ENCODE data around the gene IGF1R.

Gene IGF1R

DNA sequence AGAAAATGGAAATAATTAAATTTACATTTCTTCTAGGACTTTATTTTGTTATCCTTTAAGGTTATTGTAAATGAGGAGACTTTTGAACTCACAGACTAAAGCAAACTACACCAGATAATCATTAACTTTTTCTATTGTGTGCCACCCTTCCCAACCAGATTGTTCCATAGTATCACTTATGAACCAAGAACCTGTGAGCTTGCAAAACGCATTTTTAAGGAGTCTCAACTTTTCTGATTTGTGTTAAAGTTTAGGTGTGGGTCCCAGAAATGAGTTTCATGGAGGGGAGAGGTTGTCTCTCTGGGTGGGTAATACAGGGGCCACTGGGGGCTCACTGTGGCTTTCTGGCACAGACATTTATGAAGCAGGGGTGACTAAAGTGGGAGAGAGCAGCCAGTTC, 75.7 kb downstream of the IGF1R start:
- no peaks in the 10 kb centered on the region for H3K36me3 ChIP-seq
- H3K27me3 ChIP-seq: no peaks in the 10 kb centered on the region
- H3K4me1 ChIP-seq (ENCODE audit: control insufficient read depth in 1 of 2, insufficient read depth in 1 of 2, low read depth in 1 of 2, low read length in 1 of 2): peaks cover 0 to 1% of the 10 kb centered on the region in 2 experiments
- TF ChIP-seq, protein P1, sequence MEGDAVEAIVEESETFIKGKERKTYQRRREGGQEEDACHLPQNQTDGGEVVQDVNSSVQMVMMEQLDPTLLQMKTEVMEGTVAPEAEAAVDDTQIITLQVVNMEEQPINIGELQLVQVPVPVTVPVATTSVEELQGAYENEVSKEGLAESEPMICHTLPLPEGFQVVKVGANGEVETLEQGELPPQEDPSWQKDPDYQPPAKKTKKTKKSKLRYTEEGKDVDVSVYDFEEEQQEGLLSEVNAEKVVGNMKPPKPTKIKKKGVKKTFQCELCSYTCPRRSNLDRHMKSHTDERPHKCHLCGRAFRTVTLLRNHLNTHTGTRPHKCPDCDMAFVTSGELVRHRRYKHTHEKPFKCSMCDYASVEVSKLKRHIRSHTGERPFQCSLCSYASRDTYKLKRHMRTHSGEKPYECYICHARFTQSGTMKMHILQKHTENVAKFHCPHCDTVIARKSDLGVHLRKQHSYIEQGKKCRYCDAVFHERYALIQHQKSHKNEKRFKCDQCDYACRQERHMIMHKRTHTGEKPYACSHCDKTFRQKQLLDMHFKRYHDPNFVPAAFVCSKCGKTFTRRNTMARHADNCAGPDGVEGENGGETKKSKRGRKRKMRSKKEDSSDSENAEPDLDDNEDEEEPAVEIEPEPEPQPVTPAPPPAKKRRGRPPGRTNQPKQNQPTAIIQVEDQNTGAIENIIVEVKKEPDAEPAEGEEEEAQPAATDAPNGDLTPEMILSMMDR (IDR thresholded peaks at IDR 0.05): no peak
- H3K4me3 ChIP-seq (ENCODE audit: low read depth in 1 of 2, low read length in 1 of 2): no peak overlapping the region
- no peak overlapping the region for H3K27ac ChIP-seq
- H3K9me3 ChIP-seq: no peaks in the 10 kb centered on the region

DNA sequence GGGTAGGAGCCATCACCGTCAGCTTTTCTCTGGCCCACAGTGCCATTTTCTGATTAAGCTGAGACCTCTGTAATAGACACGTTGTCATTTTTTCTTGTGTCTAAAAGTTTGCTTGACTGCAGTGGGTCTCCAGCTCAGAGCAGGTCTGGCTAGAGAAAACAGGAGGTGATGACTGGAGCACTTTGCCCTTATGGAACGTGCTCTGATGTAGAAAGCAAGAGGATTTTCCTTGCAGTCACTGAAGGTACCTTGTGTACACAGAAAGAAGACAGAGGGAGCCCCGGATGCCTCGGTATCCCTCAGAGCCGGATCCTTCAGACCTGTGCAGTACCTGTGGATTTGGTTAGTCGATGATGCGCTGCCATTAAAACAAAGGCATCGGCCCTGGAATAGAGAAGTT, 76.2 kb downstream of the IGF1R start:
- no peak overlapping the region for H3K4me3 ChIP-seq (ENCODE audit: low read depth in 1 of 2, low read length in 1 of 2)
- TF ChIP-seq, protein P1 (IDR thresholded peaks at IDR 0.05): no peak

DNA sequence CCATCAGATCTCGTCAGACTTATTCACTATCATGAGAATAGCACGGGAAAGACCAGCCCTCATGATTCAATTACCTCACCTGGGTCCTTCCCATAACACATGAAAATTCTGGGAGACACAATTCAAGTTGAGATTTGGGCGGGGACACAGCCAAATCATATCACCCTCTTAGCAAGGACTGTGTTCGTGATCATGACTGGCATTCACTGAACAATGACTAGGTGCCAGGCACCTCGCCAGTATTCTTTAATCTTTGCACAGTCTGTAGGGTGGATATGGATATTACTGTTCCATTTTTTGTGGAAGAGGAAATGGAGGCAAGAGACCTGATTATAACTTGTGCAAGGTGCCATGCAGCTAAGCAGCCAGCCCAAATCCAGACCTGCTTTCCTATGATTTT, 77.5 kb downstream of the IGF1R start:
- Histone ChIP-seq H3K9me3 (no peaks in the 10 kb centered on the region), H3K4me1 (ENCODE audit: control insufficient read depth in 1 of 2, insufficient read depth in 1 of 2, low read depth in 1 of 2, low read length in 1 of 2) (no peaks in the 10 kb centered on the region), H3K27me3 (no peaks in the 10 kb centered on the region), H3K4me3 (ENCODE audit: low read depth in 1 of 2, low read length in 1 of 2) (no peak overlapping the region), H3K36me3 (no peaks in the 10 kb centered on the region), H3K27ac (no peak overlapping the region)
- TF ChIP-seq, protein P1 (IDR thresholded peaks at IDR 0.05): no peak

More for the DNA sequence above, 76.2 kb downstream of the IGF1R start:
- Histone ChIP-seq H3K9me3 (no peaks in the 10 kb centered on the region), H3K36me3 (no peaks in the 10 kb centered on the region), H3K4me1 (ENCODE audit: control insufficient read depth in 1 of 2, insufficient read depth in 1 of 2, low read depth in 1 of 2, low read length in 1 of 2) (no peaks in the 10 kb centered on the region), H3K27ac (no peak overlapping the region), H3K27me3 (no peaks in the 10 kb centered on the region)

DNA sequence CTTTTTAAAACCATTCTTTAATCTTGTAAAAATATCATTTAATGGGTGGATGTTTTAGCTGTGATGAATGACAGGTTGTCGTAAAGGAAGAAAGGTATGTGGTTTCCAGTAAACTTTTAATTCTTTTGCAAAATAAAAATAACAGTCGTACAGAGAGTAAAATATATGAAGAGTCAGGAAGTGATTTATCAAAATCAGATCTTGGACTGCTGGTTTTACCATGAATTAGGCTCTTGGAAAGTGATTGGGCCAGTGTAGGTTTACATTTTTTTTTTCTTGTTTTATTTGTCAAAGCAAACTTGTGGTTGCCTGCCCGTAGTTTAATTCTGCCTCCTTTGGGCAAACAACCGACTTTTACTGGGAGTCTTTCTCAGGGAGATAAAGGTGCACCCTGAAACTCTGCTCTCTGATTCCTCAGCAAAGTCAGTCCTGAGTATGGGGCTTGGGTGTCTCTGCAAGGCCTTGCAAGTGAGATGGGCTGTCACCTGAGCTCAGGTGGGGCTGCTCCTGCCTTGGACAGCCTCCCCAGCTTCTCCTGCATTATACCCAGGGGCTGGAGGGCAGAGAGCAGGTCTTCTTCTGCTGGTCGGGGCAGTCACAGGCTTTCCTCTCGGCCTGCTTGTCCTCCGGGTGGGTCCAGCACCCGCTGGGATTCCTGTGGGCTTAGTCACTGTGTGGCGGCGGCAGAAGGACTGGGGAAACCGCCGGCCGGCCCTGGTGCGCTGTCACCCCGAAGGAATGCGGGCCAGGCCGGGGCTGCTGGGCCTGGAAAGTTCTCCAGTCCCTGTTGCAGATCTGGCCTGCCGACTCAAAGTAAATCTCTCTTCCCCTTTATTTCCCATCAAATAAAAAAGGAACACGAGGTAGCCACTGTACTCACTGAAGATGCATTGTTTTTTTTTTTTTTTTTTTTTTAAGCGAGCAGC, 79.0 kb downstream of the IGF1R start:
- TF ChIP-seq, protein P1 (IDR thresholded peaks at IDR 0.05): no peak
- H3K27me3 ChIP-seq: no peaks in the 10 kb centered on the region
- H3K9me3 ChIP-seq: no peaks in the 10 kb centered on the region
- no peaks in the 10 kb centered on the region for H3K36me3 ChIP-seq
- H3K4me3 ChIP-seq (ENCODE audit: low read depth in 1 of 2, low read length in 1 of 2): no peak overlapping the region
- no peak overlapping the region for H3K27ac ChIP-seq
- peaks cover 0 to 4% of the 10 kb centered on the region in 2 experiments for H3K4me1 ChIP-seq (ENCODE audit: control insufficient read depth in 1 of 2, insufficient read depth in 1 of 2, low read depth in 1 of 2, low read length in 1 of 2)

DNA sequence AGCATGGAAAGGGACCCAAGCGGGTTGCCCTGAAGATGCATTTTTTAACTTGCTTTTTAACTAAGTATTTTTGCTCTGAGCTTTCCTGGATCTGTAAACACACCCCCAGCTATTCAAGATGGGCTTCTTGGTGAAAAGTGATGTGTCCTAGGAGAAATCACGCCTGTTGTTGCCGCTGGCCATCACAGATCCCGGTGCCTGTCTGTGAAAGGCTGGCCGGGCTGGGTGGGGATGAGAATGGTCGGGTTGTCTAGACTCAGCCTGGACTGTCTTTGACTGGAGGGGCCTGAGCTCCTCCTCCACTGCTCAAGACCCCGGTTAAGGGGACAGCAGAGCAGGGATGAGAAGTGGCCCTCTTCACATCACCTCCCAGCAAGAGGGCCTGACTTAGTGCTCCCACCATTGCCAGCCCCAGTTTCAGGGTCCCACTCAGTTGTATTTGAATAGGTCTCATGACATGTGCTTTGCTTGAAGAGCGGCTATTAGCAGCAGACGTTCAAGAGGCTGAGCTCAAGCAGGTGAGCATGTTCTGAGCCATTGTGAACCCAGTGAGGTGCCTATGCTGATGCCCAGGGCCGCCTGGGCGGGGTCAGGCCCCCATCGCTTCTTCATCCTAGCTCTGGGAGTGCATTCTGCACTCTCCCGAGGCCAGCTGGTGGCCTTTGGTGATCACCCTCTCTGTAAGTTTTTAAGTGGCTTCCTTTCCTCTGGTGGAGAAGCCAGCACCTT, 79.9 kb downstream of the IGF1R start:
- no peak overlapping the region for H3K27ac ChIP-seq
- H3K9me3 ChIP-seq: no peaks in the 10 kb centered on the region
- H3K4me3 ChIP-seq (ENCODE audit: low read depth in 1 of 2, low read length in 1 of 2): no peak overlapping the region
- TF ChIP-seq, protein P1 (IDR thresholded peaks at IDR 0.05): no peak
- H3K27me3 ChIP-seq: no peaks in the 10 kb centered on the region
- H3K36me3 ChIP-seq: no peaks in the 10 kb centered on the region
- H3K4me1 ChIP-seq (ENCODE audit: control insufficient read depth in 1 of 2, insufficient read depth in 1 of 2, low read depth in 1 of 2, low read length in 1 of 2): peaks cover 0 to 4% of the 10 kb centered on the region in 2 experiments

Measured in neutrophil (primary cell).